ENCODE measurements around the gene KCNK7. TPM values are rescaled to one million over a fixed set of nuclear protein-coding genes. Genes with fewer than 3 reads are reported as not detected.
A peak's percentile ranks its signal among the peaks of the same experiment; 100 is the strongest.

KCNK7 gene
- total RNA-seq, 4 donors from 2014 or later: 32.6 to 183 (median 144) TPM

- Histone ChIP-seq H3K9me3 (no peaks in the 10 kb centered on the region), H3K27ac (no peak overlapping the region), H3K27me3 (no peaks in the 10 kb centered on the region), H3K4me1 (peaks cover 17% of the 10 kb centered on the region), H3K4me3 (no peak overlapping the region), H3K36me3 (peaks cover 78% of the 10 kb centered on the region)
- TF ChIP-seq EP300 (IDR thresholded peaks at IDR 0.05) (no peak), POLR2A (IDR thresholded peaks at IDR 0.05) (no peak), CTCF (IDR thresholded peaks at IDR 0.05) (no peak), POLR2AphosphoS5 (IDR thresholded peaks at IDR 0.05) (no peak)
- 88% methylated on average over 15 of the region's 20 CpGs for WGBS
- DNase-seq (ENCODE audit: low spot score in 2 of 2): no peak
These were observed 37.9 kb upstream of the KCNK7 start for GRCh38 chr11:65633390-65634108.

- peaks cover 91% of the 10 kb centered on the region for H3K36me3 ChIP-seq
- H3K27ac ChIP-seq: no peak overlapping the region
- H3K9me3 ChIP-seq: no peaks in the 10 kb centered on the region
- H3K4me3 ChIP-seq: no peak overlapping the region
- no peaks in the 10 kb centered on the region for H3K4me1 ChIP-seq
- DNase-seq (ENCODE audit: low spot score in 2 of 2): no peak
- TF ChIP-seq EP300 (IDR thresholded peaks at IDR 0.05): no peak
- no peak for TF ChIP-seq POLR2AphosphoS5 (IDR thresholded peaks at IDR 0.05)
- TF ChIP-seq POLR2A (IDR thresholded peaks at IDR 0.05): no peak
- no peak for TF ChIP-seq CTCF (IDR thresholded peaks at IDR 0.05)
- 93% methylated on average over 10 of the region's 11 CpGs for WGBS
- H3K27me3 ChIP-seq: no peaks in the 10 kb centered on the region
These were observed 34.6 kb upstream of the KCNK7 start for GRCh38 chr11:65630215-65630614.

- no peak for TF ChIP-seq CTCF (IDR thresholded peaks at IDR 0.05)
- TF ChIP-seq EP300 (IDR thresholded peaks at IDR 0.05): no peak
- no peak for TF ChIP-seq POLR2AphosphoS5 (IDR thresholded peaks at IDR 0.05)
- no peak for TF ChIP-seq POLR2A (IDR thresholded peaks at IDR 0.05)
- no peak for DNase-seq (ENCODE audit: low spot score in 2 of 2)
- Histone ChIP-seq H3K4me1 (no peaks in the 10 kb centered on the region), H3K9me3 (no peaks in the 10 kb centered on the region), H3K27ac (no peak overlapping the region), H3K4me3 (no peak overlapping the region), H3K36me3 (peaks cover 91% of the 10 kb centered on the region), H3K27me3 (no peaks in the 10 kb centered on the region)
- WGBS: 86% methylated on average over 6 of the region's 14 CpGs
These were observed 34.0 kb upstream of the KCNK7 start for GRCh38 chr11:65629579-65629978.

GRCh38 chr11:65627202-65627601, 31.6 kb upstream of the KCNK7 start:
- no peak for DNase-seq (ENCODE audit: low spot score in 2 of 2)
- TF ChIP-seq POLR2A (IDR thresholded peaks at IDR 0.05) (no peak), POLR2AphosphoS5 (IDR thresholded peaks at IDR 0.05) (no peak)
- 98% methylated on average over 12 of the region's 13 CpGs for WGBS
- Histone ChIP-seq H3K27me3 (no peaks in the 10 kb centered on the region), H3K27ac (no peak overlapping the region), H3K9me3 (no peaks in the 10 kb centered on the region), H3K4me1 (no peaks in the 10 kb centered on the region), H3K4me3 (no peak overlapping the region), H3K36me3 (peaks cover 96% of the 10 kb centered on the region)

GRCh38 chr11:65625628-65626342, 30.2 kb upstream of the KCNK7 start:
- no peak overlapping the region for H3K4me3 ChIP-seq
- H3K27me3 ChIP-seq: no peaks in the 10 kb centered on the region
- no peaks in the 10 kb centered on the region for H3K4me1 ChIP-seq
- H3K9me3 ChIP-seq: no peaks in the 10 kb centered on the region
- no peak for TF ChIP-seq EP300 (IDR thresholded peaks at IDR 0.05)
- no peak for TF ChIP-seq POLR2A (IDR thresholded peaks at IDR 0.05)
- peak; percentile 27 to 39 for TF ChIP-seq CTCF (IDR thresholded peaks at IDR 0.05)
- TF ChIP-seq POLR2AphosphoS5 (IDR thresholded peaks at IDR 0.05): no peak
- WGBS: 64% methylated on average over 26 of the region's 30 CpGs
- no peak overlapping the region for H3K27ac ChIP-seq
- peaks cover 97% of the 10 kb centered on the region for H3K36me3 ChIP-seq
- DNase-seq (ENCODE audit: low spot score in 2 of 2): no peak
